ENCODE data around the gene SLC40A1.

The SLC40A1 gene

GRCh38 chr2:189536830-189537229, 43.8 kb downstream of the SLC40A1 start:
- DNase-seq, result no peak

GRCh38 chr2:189534854-189535832, 45.4 kb downstream of the SLC40A1 start:
- DNase-seq, result no peak

GRCh38 chr2:189533288-189534035, 47.1 kb downstream of the SLC40A1 start:
- DNase-seq, result no peak

- no peak for DNase-seq
Measured at GRCh38 chr2:189530965-189531637, 49.5 kb downstream of the SLC40A1 start.

GRCh38 chr2:189528617-189529016, 52.0 kb downstream of the SLC40A1 start:
- no peak for DNase-seq

GRCh38 chr2:189527812-189528592, 52.6 kb downstream of the SLC40A1 start:
- no peak for DNase-seq

- no peak for DNase-seq
Measured at GRCh38 chr2:189527041-189527750, 53.4 kb downstream of the SLC40A1 start.

GRCh38 chr2:189526241-189526640, 54.3 kb downstream of the SLC40A1 start:
- no peak for DNase-seq

- DNase-seq, result no peak
Measured at GRCh38 chr2:189524746-189525145, 55.8 kb downstream of the SLC40A1 start.

- DNase-seq, result no peak
Measured at GRCh38 chr2:189522435-189523151, 58.0 kb downstream of the SLC40A1 start.

GRCh38 chr2:189521699-189522434, 58.7 kb downstream of the SLC40A1 start:
- DNase-seq, result no peak

GRCh38 chr2:189519631-189520387, 60.8 kb downstream of the SLC40A1 start:
- DNase-seq, result no peak

- DNase-seq, result no peak
Measured at GRCh38 chr2:189517847-189518535, 62.6 kb downstream of the SLC40A1 start.

- no peak for DNase-seq
Measured at GRCh38 chr2:189516546-189516945, 64.0 kb downstream of the SLC40A1 start.

GRCh38 chr2:189515264-189515663, 65.3 kb downstream of the SLC40A1 start:
- no peak for DNase-seq

GRCh38 chr2:189514104-189514503, 66.5 kb downstream of the SLC40A1 start:
- DNase-seq, result no peak

GRCh38 chr2:189512879-189513278, 67.7 kb downstream of the SLC40A1 start:
- no peak for DNase-seq

GRCh38 chr2:189511960-189512319, 68.6 kb downstream of the SLC40A1 start:
- DNase-seq, result no peak

Measured in KG1 (cell line).